NCI-H146 treated with DMSO at 0.1 percent for 48 hours (cell line): ENCODE measurements around the gene CFAP100.
A peak's percentile ranks its signal among the peaks of the same experiment; 100 is the strongest.

Experiments used
- DNase-seq: peaks from one replicate; lab custom pipeline; 2025; ENCODE audit not compliant: unreplicated experiment; lab: John Stamatoyannopoulos, UW

CFAP100 gene

DNA sequence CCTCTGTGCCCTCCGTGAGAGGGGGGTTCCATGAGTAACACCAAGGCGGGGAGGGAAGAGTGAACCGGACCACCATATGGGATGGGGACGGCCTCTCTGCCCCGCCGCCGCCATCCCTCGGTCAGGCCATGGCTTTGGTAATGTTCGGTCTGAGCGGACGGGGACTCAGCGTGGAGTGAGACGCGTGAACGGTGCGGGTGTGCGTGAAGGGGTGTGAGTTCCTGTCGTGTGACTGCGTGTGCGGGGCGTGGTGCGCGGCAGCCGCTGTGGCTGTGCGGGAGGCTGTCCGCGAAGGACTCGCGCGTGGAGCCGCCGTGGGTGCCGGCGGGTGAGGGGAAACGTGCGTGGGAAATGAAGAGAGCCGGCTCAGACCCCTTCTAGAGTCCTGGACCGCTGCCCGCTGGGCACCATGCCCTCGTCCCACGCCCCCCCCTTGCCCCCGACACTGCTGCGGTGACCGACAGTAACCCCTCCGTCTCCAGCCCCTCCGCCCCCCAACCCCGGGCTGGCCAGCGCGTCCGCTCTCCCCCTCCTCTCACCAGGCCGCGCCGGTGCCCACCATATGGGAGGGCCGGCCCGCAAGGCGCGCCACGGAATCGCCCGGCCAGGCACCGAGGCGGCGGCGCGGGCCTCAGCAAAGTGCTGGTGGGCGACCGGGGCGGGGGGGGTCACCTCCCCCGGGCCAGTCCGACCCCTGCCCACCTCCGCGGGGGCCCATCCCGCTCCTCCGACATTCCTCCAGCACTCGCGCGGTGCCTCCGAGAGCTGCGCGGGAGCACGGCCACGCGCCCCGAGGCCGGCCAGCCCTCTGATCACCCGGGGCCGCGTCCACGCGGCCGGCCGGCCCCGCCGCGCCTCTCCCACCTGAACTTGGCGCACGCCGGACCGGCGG lies 38.1 kb upstream of the CFAP100 start:
- DNase-seq: no peak

DNA sequence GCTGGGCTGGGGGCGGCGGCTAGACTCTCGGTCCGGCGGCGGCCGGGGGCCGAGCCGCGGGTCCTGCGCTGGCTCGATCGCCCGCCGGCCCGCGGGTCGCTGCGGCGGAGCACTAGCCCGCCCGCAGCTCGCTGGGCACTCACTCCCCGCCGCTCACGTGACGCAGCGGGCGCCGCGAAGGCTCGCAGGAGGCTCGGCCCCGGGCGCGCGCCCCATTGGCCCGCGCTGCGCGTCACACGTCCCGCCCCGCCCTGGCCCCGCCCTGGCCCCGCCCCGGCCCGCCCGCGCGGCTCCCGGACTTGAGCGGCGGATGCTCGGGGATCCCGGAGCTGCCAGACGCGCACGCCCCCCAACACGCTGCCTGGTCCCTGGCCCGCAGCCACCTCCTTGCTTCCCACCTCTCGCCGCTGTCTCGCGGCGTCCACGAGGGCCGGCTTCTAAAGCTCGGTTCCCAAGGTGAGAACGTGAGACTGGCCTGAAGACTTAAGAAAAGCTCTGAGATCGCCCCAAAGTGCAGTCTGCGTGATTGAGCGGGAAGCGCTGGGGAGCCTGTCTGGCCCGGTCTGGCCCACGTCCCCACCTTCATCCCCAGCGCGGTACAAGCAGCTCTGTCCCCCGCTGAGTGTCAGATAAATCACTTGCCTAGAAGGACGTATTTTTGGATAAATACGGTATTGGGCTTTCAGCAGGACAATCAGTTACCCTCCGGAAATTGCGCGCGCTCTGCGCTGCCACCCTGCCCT lies 37.2 kb upstream of the CFAP100 start, which contains the start of gene KLF15:
Gene KLF15 (minus strand): TSS at position 114 of the 743 bp plus-strand sequence. CDS start 4,486 bp downstream, outside the sequence.
- DNase-seq: peak; percentile 59

DNA sequence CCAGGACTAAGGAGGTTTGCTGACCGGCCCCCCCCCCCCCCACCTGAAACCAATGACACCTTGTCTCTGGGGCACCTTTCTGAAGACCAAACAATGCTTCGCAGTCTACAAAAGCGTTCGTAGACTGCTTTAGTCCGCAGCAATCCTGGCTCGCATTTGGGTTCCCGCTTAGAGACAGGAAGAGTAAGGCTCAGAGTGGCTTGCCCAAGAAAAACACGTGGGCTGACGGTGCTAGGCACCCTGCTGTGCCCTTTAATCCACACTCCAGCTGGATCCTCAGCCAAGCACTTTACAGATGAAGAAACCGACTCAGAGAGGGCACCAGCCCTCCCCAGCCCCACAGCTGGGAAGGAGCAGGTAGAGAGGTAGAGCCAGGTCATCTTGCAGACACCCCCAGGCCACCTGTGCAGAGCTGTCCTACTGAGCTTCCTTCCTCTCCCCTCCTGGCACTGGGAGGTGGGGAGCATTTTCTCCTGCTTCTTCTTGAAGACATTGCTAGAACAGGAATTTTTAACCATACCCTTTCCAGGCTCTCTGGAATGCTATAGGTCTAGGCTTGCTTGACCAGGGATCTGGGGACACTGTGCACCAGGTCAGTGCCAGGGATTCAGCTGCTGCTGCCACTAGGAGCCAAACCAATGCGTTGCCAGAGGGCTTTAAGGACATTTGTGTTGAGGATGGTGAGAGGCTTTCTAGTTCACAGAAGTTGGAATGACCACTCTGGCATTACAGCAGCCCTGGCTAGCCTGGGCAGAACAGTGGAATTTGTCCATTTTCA lies 36.5 kb upstream of the CFAP100 start:
- peak; percentile 59 for DNase-seq

DNA sequence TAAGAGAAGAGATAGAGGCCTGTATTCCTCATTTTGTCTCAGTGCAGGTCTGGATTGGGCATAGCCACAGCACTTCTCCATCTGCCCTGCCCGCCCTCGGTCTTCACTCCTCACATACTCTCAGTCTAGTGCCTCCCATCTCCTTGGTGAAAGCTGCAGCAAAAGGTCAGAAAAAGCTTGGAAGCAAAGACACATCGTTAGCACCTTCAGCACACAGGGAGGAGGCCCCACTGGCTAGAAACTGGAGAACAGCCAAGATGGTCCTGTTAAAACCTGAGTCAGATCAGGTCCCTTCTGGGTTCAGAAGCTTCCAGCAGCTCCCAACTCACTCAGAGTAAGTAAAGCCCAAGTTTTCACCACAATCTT lies 35.9 kb upstream of the CFAP100 start:
- DNase-seq: no peak

DNA sequence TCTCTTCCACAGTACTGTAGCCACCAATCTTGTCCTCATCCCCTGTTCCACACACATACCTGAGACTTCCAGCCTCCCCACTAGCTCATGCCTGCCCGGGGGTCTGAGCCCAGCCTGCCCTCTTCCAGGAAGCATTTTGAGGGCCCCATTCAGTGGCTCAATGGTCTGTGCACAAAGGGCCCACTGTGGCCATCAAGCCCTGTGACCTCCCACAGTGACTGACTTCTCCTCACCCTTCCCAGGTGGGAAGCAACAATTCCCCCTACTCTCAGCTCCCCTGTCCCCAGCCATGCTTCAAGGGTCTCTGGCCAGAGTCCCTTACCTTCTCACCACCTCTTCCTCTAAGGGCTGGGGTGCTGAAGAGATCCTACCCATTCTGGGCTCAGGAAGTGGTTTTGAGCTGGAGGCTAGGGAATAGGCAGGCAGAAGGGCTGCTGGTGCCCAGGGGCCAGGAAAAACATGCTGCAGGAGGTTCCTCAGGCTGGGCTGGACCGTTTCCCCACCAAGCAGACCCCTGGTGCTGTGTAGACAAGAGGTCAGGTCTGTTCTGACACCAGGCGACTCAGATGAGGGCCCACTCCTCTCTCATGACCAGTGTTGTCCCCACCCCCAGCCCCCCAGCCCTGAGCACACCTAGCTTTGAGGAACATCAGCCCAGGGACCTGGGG lies 34.5 kb upstream of the CFAP100 start:
- no peak for DNase-seq

DNA sequence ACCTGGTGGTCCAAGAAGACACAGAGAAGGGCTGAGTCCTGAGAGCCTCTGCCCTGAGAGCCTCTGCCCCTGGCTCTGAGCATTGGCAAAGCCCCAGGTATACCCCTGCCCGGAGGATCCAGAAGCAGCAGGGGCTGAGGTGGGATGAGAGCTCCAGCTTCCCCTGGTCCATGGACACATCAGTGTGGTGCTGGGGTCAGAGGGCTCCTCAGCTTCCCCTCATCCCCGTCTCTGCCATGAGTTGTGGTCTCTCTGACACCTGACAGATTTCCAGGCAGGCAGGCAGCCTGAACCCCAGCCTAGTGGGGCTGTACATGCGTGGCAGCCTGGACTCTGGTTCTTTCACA lies 34.0 kb upstream of the CFAP100 start:
- DNase-seq: no peak

DNA sequence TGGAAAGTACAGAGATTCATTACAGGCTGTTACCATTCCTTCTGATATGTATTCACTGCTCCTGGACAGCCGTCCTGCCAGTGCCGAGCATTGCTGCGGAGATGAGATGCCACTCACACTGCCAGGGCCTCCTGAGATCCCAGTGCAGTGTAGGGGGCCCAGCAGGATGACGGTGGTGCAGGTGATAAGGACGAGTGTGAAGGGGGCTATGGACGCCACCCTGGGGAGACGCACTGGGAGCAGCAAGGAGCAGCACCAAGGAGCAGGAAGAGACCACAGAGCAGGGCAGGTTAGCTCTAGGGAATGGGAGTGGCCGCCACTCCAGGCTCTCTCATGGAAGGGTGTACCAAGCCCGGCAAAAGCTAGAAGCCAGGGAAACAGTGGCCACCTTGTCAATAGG lies 33.5 kb upstream of the CFAP100 start:
- no peak for DNase-seq

DNA sequence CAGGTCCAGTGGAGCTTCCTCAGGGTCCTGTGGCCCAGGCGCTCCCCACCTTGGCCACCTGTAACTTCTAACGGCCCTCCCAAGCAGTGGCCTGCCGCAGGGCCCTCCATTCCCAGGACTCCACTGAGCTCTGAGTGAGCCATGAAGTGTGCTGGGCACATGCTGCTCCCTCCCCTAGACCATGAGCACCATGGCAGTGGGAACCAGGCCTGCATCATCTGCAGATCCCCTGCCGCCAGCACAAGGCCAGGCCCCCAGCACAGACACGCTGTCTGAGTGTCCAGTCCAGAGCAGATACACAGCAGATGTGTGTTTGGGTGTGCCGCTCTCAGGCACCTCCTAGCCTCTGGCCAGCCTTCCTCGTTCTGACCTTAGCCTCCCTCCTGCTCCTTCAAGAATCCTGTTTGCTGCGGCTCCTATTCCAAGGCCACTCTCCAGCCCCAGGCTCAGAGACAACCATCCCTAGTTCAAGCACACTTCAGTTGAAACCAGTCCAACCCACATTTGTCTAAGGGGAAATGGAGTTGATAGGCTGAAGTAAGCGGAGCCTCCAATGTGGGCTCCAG lies 30.5 kb upstream of the CFAP100 start:
- DNase-seq: no peak

DNA sequence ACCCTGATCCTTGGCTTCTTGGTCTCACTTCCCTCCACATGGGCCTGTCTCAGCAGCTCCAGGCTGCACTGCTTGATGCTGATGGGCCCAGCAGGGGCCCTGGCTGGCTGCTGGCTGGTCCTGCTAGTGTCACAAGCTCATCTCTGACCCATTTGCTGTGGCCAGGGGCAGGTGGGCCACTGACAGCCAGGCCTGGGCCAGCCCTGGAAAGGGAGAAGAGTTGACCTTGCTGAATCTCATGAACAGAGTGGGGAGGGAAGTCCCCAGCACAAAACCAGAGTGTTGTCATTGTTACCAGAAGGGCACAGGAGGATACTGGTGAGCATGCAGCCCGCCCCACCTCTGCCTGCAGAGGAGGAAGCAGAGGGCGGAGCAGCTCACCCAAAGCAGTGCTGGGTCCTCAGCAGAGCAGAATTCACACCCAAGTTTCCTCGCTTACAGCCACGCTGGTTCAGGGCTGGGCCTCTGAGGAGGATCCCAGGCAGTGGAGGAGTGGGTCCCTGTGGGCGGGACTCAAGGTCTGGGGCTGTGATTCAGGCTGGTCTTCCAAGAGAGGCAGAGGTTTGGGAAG lies 29.9 kb upstream of the CFAP100 start:
- no peak for DNase-seq

DNA sequence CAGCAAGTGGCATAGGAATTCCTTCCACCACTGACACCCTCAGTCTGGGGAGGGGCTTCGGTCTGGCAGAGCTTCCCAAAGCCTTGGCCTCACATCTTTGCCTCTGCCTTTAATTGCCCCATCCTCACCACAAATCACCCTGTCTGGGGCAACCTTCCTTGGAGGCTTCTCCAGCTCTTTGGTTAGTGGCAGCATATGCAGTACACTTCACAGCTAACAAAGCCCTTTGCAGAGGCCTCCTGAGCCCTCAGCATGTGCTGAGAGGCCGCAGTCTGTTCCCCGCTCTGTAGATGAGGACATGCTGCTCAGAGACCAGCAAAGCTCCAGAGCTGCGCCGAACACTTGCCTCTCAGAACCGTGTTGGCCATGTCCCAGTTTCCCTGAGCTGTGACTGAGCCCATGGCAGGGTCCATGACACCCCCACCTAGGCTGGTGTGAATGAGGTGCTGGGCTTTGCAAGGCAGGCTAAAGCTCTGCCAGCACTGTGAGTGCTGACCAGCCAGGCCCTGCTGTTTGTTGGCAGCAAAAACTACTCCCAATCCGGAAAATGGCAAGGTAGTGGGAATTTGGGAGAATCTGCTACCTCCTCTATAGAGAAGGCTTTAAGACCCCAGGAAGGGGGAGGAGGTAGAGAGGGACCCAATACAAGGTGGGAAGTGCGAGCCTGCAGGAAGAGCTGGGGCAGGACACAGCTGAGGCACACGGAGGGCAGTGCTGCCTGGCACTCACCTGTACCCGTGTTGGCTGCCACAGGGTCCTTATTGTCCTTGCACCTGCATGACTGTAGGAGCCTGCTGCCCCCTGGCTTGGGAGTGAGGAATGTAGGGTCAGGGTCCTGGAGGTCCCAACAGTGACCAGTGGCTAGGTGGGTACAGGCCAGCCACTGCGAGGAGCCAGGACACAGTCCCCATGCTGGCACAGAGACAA lies 29.1 kb upstream of the CFAP100 start:
- DNase-seq: no peak

DNA sequence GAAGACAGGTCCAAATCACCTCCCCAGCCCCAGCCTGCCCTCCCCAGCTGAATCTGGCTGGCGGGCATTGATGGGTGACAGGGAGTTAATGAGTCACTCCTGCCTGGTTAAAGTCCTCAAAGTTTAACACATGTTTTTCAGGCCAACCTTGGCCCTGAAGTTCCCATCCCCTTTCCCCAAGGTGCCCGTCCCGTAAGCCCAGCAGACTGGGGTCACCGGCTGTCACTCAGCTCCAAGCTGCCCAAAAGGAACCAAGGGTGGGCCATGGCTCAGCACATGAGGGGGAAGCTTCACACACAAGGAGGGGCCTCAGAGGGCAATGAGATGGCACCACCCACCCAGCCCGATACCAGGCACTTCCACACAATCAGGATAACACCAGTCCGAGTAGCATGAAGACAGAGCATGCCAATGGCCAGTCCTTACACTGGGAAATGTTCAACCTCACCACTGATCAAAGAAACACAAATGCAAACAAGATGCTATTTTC lies 27.3 kb upstream of the CFAP100 start:
- no peak for DNase-seq

DNA sequence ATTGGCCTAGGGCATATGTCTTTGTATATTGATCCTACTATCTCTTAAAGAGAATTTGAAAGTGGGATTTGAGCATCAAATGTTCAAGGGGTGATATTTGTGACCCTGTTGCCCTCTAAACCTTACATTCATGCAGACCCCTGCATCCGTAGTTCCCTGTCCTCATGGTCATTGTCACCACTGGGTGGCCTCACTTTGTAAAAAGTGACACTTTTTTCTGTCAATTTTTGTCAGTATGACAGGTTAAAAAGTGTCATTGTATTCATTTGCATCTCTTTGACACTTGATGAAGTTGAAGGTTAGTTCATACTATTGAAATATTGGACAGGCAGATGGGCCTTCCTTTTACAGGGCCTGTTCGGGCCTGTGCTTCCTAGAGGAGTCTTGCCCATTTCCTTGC lies 25.2 kb upstream of the CFAP100 start:
- DNase-seq: no peak

DNA sequence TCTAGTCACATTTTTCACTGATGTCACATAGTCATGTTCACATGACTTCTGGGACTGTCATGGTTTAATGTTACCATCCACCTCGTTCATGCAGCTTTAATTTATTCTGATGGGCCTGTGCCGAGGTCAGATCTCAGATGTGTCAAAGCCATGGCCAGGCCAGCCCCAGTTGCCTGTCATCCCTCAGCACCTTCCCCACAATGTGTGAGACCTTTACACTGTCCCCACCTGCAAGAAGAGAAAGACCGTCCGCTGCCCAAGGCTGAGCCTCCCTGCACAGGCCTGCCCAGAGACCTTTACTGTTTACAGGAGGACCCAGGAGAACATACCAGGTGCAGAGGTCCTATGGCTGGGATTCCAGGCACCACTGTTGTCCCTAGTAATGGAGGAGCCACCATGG lies 24.7 kb upstream of the CFAP100 start:
- no peak for DNase-seq

DNA sequence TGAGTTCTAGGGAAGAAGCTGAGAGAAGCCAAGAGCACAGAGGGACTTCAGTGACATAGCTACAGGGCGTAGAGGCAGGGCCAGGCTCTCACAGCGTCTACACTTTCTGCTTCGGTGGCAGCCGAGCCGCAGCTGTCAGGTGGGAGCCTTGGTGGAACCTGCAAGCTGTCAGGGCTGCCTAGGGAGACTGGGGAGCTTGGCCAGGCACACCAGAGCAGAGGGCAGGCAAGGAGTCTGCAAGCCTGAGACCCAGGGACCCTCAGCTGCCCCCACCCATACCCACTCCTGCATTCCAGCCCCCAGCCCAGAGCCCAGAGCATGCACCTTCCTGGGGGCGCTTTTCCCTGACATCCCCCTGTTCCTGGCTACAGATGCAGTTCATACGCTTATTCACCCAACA lies 24.1 kb upstream of the CFAP100 start:
- no peak for DNase-seq

DNA sequence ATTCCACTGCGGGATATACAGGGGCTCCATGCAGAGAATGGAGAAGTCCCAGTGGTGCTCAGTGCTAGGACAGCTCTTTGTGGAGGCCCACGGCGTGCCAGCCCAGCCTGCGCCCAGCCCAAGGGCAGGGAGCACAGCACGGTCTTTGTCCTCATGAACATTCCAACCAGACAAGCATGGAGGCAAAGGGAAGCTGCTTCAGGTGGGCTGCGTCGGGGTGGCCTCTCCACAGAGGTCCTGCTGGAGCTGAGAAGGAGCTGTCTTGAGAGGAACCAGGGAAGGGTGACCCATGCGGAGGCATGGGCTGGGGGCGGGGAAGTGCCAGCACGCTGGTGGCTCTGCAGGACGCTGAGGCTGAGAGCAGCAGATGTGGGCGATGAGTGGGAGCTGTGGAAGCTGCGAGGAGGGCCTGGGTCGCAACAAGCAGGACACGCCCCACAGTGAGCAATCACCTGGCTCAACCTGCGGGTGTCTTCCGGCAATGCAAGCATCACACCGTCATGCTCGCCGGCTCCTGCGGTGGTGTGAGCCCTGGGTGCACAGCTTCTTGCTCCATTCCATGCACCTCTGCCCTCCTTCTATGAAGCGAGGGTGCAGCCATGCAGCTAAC lies 23.5 kb upstream of the CFAP100 start:
- DNase-seq: no peak

DNA sequence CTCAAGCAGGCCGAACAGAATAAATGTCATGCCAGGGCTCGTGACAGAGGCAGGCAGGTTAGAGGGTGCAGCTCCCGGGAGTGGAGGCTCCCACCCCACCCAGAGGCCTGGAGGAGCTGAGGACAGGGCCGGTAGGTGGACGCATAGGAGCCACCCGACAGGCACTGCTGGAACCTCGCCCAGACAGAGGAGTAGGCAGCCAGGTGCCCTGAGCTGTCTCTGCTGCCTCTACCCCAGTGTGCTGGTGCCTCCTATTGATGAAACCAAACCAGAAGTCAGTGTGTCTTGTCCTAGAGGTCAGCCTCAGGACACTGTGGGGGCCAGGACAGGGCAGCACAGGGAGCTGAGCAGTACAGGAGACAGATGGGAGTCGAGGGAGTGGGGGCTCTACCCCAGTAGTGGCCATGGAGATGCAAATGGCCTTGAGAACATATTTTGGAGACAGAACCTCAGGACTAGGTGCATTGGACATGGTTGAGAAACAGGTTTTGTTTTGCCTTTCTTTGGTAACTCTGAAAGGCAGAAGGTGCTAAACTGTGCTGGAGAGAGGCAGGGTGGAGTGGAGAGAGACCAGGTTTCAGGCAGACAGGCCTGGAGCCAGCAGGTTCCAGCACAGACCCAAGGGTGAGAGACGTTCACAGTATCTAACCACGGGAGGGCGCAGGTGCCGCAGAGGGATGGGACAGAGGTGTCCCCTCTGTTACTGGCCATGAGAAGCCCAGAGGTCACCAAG lies 22.1 kb upstream of the CFAP100 start:
- DNase-seq: no peak

DNA sequence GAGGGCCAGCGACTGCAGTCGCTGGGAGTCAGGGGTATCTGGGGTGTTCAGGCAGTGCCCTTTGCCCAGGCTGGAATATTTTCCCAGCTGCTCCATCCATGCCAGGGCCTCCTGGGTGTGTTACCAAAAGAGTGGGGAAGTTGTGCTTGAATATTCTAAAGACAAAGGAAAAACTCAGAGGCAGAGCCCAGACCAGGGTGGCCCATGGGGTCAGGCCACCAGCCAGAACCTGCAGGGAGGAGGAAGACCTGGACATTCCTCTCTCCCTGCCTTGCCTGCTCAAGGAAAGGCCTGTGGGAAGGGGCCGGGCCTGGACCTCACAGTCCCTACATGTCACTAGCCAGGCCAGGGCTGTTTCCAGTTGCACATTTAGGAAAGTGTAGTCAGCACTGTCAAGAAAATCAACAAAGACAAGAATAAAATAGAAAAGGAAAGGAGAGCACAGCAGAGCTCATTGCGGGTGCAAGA lies 21.5 kb upstream of the CFAP100 start:
- DNase-seq: no peak
